Kasumi-1 (cell line): ENCODE results near the gene ZDHHC13.

ENCODE experiments used
- DNase-seq, 2 experiments: peaks; one replicate each; lab custom pipeline; 2025; lab: John Stamatoyannopoulos, UW

The ZDHHC13 gene

DNA sequence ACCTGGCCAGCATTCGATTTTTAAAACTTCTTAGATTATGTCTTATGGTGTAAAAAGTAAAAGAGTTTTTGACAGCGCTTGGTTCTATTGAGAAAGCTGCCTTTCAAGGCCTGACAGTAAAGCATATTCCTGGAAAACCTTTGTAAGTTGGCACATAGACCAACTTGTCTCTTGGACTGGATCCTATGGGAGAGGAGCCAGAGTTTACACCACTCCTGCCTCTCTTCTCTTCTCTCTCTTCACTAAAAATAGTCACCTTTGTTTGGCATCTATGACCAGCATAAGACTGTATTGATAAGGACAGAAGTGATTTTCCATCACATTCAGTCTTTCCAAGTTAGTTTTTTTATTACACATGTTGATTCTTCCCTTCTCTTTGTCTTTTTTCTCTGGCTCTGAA lies 51.1 kb downstream of the ZDHHC13 start:
- DNase-seq, result no peak

DNA sequence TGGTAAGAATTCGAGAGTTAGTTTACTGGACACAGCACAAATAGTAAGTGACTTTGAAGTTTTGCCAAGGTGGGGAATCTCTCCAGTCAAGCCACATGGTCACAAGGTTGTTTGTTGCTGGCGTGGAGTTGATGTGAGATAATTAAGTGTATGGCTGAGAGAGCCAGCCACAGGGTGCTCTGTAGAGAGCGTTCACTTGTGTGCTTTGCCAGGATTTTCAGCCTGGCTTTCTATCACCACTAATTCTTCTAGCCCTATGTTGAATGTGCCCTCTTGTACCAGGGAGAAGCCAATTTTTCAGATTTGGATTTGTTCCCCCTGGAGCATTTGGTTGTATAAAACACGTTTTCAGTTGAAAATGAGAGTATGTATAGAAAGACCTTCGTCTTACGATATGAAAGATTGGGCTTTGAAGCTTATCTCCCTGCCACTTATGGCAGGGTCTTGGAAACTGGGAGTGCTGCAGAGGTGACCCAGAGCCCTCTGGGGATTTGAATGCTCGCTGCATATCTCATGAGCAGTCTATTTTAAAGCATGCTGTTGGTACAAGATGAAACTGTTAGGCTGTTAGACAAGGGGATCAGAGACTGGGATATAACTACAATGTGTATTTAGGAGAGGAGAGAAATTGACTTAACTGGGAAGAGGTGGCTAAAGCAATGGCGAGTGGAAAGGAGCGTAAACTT lies 56.2 kb downstream of the ZDHHC13 start:
- no peak for DNase-seq

GRCh38 chr11:19173964-19174638 lies 57.1 kb downstream of the ZDHHC13 start:
- DNase-seq, result no peak

- DNase-seq, result no peak
Measured at GRCh38 chr11:19176629-19177186, 59.7 kb downstream of the ZDHHC13 start.

DNA sequence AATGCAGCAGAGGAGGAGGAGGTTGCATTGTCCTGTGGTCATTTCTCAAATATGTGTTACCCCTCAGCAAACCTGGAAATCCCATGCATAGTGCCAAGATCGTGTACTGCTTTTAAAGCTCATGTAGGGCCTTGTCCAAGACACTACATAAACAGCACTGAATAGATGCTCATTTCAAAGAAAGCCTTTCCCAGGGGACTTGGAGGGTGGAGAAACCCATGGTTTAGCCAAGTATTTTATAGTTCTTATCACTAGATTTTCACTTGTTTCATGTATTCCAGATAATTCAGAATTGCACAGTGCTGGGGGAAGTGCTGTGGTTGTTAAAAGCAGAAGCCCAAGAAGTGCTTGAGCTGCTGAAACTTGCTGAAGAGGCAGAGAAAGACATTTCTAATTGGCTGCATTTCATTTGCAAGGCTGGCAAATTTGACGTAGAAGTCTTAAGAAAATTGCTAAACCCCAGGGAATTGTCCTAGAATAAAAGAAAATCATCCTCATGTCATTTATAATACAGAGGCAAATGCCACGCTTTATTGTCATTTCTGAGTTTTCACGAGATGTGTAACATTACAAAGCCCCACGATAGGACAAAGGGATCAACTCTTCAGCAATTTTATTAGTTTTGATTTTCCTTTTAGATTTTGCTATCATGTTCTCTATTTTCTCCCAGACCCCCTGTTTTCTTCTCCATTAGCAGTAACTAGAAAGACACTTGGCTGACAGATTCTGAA lies 64.7 kb downstream of the ZDHHC13 start:
- peak in 1 of 2 experiments; percentile 7 for DNase-seq

- no peak for DNase-seq
Measured at GRCh38 chr11:19183646-19184045, 66.7 kb downstream of the ZDHHC13 start.

GRCh38 chr11:19185036-19185435 lies 68.1 kb downstream of the ZDHHC13 start:
- no peak for DNase-seq

- DNase-seq, result no peak
Measured at GRCh38 chr11:19185516-19186052, 68.6 kb downstream of the ZDHHC13 start.

DNA sequence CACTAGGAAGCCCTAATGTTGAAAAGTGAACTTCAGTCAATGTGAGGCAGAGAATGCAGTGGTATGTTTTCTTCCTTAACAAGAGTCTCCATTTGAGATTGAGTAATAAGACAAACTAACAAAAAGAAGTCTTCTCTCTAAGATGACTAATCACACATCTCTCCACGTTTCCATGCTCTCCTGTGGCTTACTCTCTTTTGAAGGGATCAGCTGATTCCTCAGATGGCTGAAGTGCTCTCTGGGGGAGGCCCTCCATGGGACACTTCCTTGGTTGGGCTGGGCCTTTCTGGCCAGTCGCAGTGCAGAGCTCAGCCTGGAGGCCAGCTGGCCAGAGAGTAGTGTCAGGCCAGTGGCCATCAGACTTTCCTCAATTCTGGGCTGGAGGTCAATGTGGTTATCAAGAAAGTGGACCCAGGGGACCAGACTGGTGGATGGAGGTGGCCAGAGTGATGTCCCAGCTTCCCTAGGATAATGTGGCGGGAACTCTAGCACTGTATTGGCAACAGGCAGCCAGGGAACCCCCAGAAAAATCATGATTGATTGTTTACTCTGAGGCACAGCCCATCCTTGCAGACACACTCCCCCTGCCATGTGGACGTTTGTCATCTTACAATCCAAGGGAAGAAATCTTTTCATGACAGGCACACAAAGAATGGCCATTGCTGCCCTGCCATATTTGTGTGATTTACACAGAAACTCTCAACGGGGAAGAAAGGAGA lies 70.3 kb downstream of the ZDHHC13 start:
- DNase-seq, result no peak

- DNase-seq, result no peak
Measured at GRCh38 chr11:19187833-19188258, 70.9 kb downstream of the ZDHHC13 start.

DNA sequence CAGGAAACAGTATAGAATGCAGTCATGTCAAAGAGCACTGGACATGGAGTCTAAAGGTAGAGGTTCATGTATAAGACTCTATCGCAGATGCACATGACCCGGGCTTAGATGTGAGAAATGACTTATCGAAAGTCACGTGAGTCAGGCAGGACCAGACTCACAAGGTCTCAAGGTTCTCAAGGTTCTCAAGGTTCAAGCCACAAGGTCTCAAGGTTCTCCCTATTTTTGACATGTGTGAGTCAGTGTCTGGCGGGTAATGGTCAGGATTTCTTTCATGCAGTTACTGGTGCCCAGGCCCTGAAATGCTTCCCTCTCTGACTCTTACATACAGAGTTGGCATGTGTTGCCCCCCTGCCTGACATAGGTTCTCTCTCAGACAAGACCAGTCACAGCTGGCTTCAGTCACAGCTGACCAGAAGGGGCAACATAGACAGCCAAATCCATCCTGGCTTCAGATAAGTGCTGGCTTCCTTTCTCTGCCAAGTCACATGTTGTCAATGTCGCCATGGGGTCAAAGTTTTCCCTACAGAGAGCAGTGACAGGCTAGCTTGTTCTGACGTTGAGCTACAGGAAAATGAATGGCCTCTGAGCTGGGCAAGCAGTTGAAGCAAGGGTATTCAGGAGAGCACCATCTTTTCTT lies 74.7 kb downstream of the ZDHHC13 start:
- DNase-seq, result no peak

DNA sequence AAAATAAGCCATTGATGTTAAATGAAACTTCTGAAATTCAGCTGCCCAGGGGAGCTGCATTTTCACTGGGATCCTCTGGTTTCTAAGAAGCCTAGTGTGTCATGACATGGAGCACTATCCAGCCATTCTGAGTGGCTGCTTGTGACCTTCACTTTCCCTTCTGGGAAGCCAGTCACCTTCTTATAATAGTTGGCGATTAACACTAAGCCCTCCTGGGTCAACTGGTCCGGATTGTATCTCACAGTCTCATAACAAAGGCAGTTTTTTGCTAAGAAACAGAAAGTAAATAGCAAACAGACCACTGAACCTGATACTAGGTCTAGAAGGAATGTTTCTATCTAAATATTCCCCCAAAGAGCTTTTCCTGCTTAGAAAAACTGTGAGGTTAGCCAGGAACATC lies 76.9 kb downstream of the ZDHHC13 start:
- no peak for DNase-seq

DNA sequence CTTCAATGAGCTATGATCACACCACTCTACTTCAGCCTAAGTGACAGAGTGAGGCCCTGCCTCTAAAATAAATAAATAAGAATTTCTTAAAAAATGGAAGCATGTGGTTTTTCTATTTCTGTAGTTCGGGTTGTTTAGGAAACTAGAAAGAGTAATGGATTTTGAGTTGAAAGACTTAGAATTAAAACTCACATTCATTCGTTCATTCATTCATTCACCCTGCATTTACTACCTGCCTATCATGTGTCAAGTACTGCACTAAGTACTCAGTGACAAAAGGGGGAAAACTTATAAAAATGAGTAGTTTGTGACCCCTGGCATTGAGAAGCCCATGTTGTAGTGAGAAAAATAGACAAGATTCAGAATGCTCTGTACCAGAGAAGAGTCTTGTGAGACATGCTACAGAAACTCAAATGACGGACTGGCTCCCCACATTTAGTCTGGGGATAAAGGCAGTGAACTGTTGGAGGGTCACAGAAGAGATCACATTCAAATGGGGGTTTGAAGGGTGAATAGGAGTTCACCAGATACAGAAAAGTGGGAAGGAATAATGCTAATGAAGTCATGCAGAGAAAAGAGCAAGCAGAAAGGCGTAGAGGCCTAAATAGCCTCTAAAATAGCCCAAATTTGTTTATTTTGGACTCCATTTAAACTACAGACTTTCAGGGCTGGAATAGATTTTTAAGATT lies 77.8 kb downstream of the ZDHHC13 start:
- DNase-seq, result no peak

GRCh38 chr11:19196432-19196831 lies 79.5 kb downstream of the ZDHHC13 start:
- DNase-seq, result no peak

DNA sequence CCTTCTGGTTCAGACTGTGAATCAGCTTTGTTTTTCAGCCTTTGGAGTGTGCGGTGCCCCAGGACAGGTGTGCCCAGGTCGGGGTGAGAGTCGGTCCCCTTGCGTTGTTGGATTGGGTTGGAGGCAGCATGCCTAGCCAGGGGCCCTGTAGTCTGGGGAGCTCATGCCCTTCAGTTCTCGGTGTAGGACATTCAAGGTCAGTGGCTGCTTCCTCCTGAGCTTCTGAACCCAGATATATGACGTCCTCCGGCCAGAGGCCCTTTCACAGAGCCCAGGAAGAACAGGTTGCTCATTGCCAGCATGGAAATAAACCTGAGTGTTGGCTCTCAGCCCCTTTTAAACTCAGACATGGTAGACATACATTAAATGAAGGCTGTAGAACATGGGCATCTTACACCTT lies 82.1 kb downstream of the ZDHHC13 start:
- DNase-seq, result no peak

- no peak for DNase-seq
Measured at GRCh38 chr11:19199771-19200170, 82.8 kb downstream of the ZDHHC13 start.

DNA sequence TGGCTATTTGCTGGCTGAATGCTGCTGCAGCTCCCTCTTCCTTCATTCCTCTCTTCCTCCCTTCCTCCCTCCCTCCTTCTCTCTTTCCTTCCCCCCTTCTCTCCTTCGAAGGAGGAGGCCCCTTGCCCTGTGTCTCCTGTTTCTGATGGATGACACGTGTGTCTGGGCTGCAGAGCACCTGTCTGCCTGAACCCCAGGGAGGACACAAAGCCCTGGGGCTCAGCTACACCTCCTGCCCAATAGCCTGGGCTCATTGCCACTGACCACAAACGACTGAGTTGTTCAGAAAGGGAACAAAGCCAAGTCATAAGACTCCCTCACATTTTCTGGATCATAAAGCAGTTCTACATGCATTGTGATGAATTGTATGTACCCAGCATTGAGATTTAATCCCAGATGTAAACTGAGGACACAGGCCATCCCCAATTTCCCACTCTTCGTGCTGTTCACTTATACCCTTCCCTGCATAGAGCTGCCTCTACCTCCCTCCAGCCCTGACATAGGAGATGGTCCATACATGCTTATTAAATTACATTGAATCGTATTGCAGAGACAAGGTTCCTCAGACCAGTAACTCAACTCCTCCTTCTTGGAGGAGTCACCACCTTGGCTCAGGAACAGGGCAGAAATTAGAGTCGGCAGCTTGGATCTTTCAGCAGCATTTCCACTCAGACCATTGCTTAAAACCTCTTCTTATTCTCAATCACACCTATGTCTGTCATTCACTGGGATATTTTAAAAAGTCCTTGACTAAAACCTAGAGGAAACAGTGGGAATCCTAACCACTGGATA lies 83.6 kb downstream of the ZDHHC13 start:
- DNase-seq, result peak; percentile 52

GRCh38 chr11:19201737-19202605 lies 85.0 kb downstream of the ZDHHC13 start, which contains the start of gene CSRP3:
Gene CSRP3 (minus strand): TSS chr11:19201983. CDS start chr11:19192448, 9,535 bp downstream.
- DNase-seq, result no peak

DNA sequence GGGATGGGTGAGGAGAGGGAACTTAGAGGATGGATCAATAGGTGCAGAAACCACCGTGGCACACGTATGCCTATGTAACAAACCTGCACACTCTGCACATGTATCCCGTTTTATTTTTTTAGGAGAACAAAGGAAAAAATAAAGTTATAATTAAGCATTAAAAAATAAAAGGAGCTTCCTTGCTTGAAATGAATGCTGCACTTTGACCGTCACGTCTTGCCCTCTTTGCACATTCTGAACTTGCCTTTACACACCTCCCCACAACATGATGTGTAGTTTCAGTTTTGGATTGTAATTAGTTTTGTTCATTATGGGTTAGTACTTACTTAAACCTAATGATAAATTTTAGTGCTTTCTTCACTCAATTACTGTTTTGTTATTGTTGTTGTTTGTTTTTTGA lies 87.9 kb downstream of the ZDHHC13 start:
- DNase-seq, result no peak
